RWPE2 (cell line): ENCODE results near the gene PTPDC1.

Experiments used
- ATAC-seq: fragments of 200-7000 bp; cut with Tn5 transposase; 3 replicates; pipeline ENCODE4 v1.9.1; 2021; ENCODE audit warnings: low read depth
- DNase-seq: peaks from one replicate; pipeline ENCODE4 v3.0.0-alpha.2; 2020; ENCODE audit warnings: low spot score
- H3K27ac ChIP-seq: fragments of 450-650 bp; 2 replicates; pipeline ENCODE4 v1.5.1; 2017; ENCODE audit warnings: mild to moderate bottlenecking; ENCODE audit not compliant: poor library complexity, severe bottlenecking
- H3K27me3 ChIP-seq: fragments of 250-450 bp; sonication (Bioruptor Pico); 2 replicates; pipeline ENCODE4 v1.5.1; 2021; ENCODE audit warnings: mild to moderate bottlenecking, moderate library complexity; ENCODE audit not compliant: insufficient read depth, poor library complexity, severe bottlenecking
- H3K36me3 ChIP-seq: fragments of 250-450 bp; sonication (Bioruptor Pico); 2 replicates; pipeline ENCODE4 v1.5.1; 2020; ENCODE audit warnings: low read depth, mild to moderate bottlenecking, moderate library complexity
- H3K4me1 ChIP-seq: fragments of 250-450 bp; sonication (Bioruptor Pico); 2 replicates; pipeline ENCODE4 v1.5.1; 2021; ENCODE audit warnings: mild to moderate bottlenecking, moderate library complexity; ENCODE audit not compliant: insufficient read depth, poor library complexity, severe bottlenecking
- H3K4me3 ChIP-seq: fragments of 250-450 bp; sonication (Bioruptor Pico); 2 replicates; pipeline ENCODE4 v1.5.1; 2021; ENCODE audit warnings: mild to moderate bottlenecking, moderate library complexity; ENCODE audit not compliant: severe bottlenecking
- H3K9me3 ChIP-seq: fragments of 250-450 bp; sonication (Bioruptor Pico); 2 replicates; pipeline ENCODE4 v1.5.1; 2021; ENCODE audit warnings: mild to moderate bottlenecking, moderate library complexity; ENCODE audit not compliant: severe bottlenecking
- CTCF ChIP-seq: fragments of 450-650 bp; IDR thresholded peaks from one replicate; pipeline ENCODE4 v1.5.1; 2017; ENCODE audit warnings: mild to moderate bottlenecking, moderate library complexity; ENCODE audit not compliant: poor library complexity, severe bottlenecking

PTPDC1 gene

GRCh38 chr9:94056442-94056974, 27.8 kb upstream of the PTPDC1 start:
- Histone ChIP-seq H3K4me3 (no peak overlapping the region), H3K4me1 (no peaks in the 10 kb centered on the region), H3K36me3 (peaks cover 8% of the 10 kb centered on the region), H3K27ac (peak overlapping the region; percentile 21), H3K9me3 (no peaks in the 10 kb centered on the region), H3K27me3 (no peaks in the 10 kb centered on the region)
- peak; percentile 21; the same call in 1 of the 3 replicates for ATAC-seq
- no peak for DNase-seq
- no peak for TF ChIP-seq CTCF

- no peak for TF ChIP-seq CTCF
- no peak overlapping the region for H3K27ac ChIP-seq
- H3K9me3 ChIP-seq: no peaks in the 10 kb centered on the region
- ATAC-seq (no peak), DNase-seq (no peak)
- no peaks in the 10 kb centered on the region for H3K4me1 ChIP-seq
- no peaks in the 10 kb centered on the region for H3K27me3 ChIP-seq
- H3K36me3 ChIP-seq: peaks cover 8% of the 10 kb centered on the region
- H3K4me3 ChIP-seq: no peak overlapping the region
Measured at GRCh38 chr9:94057918-94058317, 26.3 kb upstream of the PTPDC1 start.

GRCh38 chr9:94061864-94062263, 22.4 kb upstream of the PTPDC1 start:
- no peaks in the 10 kb centered on the region for H3K27me3 ChIP-seq
- no peak overlapping the region for H3K27ac ChIP-seq
- H3K9me3 ChIP-seq: no peaks in the 10 kb centered on the region
- TF ChIP-seq CTCF: no peak
- H3K36me3 ChIP-seq: peaks cover 12% of the 10 kb centered on the region
- no peak for DNase-seq
- peaks cover 4% of the 10 kb centered on the region for H3K4me1 ChIP-seq
- no peak for ATAC-seq
- H3K4me3 ChIP-seq: no peak overlapping the region

GRCh38 chr9:94065535-94065961, 18.7 kb upstream of the PTPDC1 start:
- peak; percentile 87 for TF ChIP-seq CTCF
- Histone ChIP-seq H3K4me1 (peaks cover 4% of the 10 kb centered on the region), H3K9me3 (no peaks in the 10 kb centered on the region), H3K27ac (no peak overlapping the region), H3K36me3 (peaks cover 8% of the 10 kb centered on the region; the same call in 1 of the 2 replicates), H3K4me3 (no peak overlapping the region), H3K27me3 (no peaks in the 10 kb centered on the region)
- DNase-seq: peak; percentile 56
- peak; percentile 77 for ATAC-seq

- H3K27me3 ChIP-seq: no peaks in the 10 kb centered on the region
- no peak overlapping the region for H3K4me3 ChIP-seq
- H3K36me3 ChIP-seq: peaks cover 12% of the 10 kb centered on the region; the same call in 1 of the 2 replicates
- no peak for DNase-seq
- no peak for TF ChIP-seq CTCF
- H3K9me3 ChIP-seq: no peaks in the 10 kb centered on the region
- ATAC-seq: no peak
- H3K4me1 ChIP-seq: peaks cover 4% of the 10 kb centered on the region
- no peak overlapping the region for H3K27ac ChIP-seq
Measured at GRCh38 chr9:94068257-94068656, 16.0 kb upstream of the PTPDC1 start.
